Stomach (tissue), 4 donors: ENCODE data around the gene FADS6.
"Not testable (repeated sequence)": the region's sequence is repeated elsewhere in the genome, so short reads cannot be mapped to it uniquely, and the experiment has no call there.

ENCODE experiments used
- POLR2AphosphoS5 ChIP-seq, 3 donors: sonication (generic); formaldehyde crosslinking; IDR thresholded peaks; one replicate each; pipeline ENCODE4 v1.6.1; 2016; ENCODE audit warnings: antibody characterized with exemption in 3 of 3
- TF ChIP-seq, protein P1 (sequence below), 7 experiments: fragments of 450-650 bp in 4 of 7; fragments of 200-600 bp in 3 of 7; sonication (generic) in 3 of 7; IDR thresholded peaks; one replicate each; pipeline ENCODE4 v1.5.1; 2016 to 2019; ENCODE audit warnings: antibody characterized with exemption in 7 of 7, control low read depth in 2 of 7, mild to moderate bottlenecking in 1 of 7

DNA sequence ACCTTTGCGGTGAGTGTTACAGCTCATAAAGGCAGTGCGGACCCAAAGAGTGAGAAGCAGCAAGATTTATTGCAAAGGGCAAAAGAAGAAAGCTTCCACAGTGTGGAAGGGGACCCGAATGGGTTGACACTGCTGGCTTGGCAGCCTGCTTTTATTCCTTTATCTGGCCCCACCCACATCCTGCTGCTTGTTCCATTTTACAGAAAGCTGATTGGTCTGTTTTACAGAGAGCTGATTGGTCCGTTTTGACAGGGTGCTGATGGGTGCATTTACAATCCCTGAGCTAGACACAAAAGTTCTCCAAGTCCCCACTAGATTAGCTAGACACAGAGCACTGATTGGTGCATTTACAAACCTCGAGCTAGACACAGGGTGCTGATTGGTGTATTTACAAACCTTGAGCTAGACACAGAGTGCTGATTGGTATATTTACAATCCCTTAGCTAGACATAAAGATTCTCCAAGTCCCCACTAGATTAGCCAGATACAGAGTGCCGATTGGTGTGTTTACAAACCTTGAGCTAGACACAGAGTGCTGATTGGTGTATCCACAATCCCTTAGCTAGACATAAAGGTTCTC, 12.9 kb upstream of the FADS6 start:
- not testable (repeated sequence) for TF ChIP-seq POLR2AphosphoS5 (IDR thresholded peaks at IDR 0.05)
- TF ChIP-seq, protein P1, sequence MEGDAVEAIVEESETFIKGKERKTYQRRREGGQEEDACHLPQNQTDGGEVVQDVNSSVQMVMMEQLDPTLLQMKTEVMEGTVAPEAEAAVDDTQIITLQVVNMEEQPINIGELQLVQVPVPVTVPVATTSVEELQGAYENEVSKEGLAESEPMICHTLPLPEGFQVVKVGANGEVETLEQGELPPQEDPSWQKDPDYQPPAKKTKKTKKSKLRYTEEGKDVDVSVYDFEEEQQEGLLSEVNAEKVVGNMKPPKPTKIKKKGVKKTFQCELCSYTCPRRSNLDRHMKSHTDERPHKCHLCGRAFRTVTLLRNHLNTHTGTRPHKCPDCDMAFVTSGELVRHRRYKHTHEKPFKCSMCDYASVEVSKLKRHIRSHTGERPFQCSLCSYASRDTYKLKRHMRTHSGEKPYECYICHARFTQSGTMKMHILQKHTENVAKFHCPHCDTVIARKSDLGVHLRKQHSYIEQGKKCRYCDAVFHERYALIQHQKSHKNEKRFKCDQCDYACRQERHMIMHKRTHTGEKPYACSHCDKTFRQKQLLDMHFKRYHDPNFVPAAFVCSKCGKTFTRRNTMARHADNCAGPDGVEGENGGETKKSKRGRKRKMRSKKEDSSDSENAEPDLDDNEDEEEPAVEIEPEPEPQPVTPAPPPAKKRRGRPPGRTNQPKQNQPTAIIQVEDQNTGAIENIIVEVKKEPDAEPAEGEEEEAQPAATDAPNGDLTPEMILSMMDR (IDR thresholded peaks at IDR 0.05) = not testable (repeated sequence)
